GM12878 (cell line): ENCODE data around the gene GLG1. TPM values are rescaled to one million over a fixed set of nuclear protein-coding genes. Genes with fewer than 3 reads are reported as not detected.

Source experiments
- ATAC-seq: fragments of 200-7000 bp; cut with Tn5 transposase; 3 replicates; pipeline ENCODE4 v1.9.1; 2020; ENCODE audit warnings: mild to moderate bottlenecking, moderate library complexity
- BruUV-seq: library from RNA; stranded (reverse); fragments of 400-500 nt; replicated peaks from 2 replicates; lab custom pipeline; 2021; lab: Mats Ljungman, UMichigan
- CTCF ChIA-PET: fragments of 300-600 bp; sonication (Branson Sonifier 250); formaldehyde crosslinking; extraction: SDS; loops from one replicate; lab custom pipeline; 2021; ENCODE audit warnings: inconsistent platforms; lab: Yijun Ruan, JAX
- POLR2A ChIA-PET: fragments of 350-600 bp; formaldehyde crosslinking; extraction: SDS; loops from one replicate; lab custom pipeline; 2021; ENCODE audit warnings: inconsistent platforms; lab: Charles Lee
- RAD21 ChIA-PET: fragments of 300-600 bp; sonication (Branson Sonifier 250); formaldehyde crosslinking; loops from one replicate; lab custom pipeline; 2023; ENCODE audit warnings: antibody characterized with exemption; ENCODE audit not compliant: unreplicated experiment; lab: Charles Lee
- SMC1A ChIA-PET: fragments of 300-600 bp; sonication (Branson Sonifier 250); formaldehyde crosslinking; loops from one replicate; lab custom pipeline; 2023; ENCODE audit not compliant: unreplicated experiment, uncharacterized antibody; lab: Charles Lee
- DNase-seq: peaks from one replicate; pipeline ENCODE4 v3.0.0-alpha.2; 2011; ENCODE audit warnings: low read depth, low spot score
- FAIRE-seq: peaks from 3 replicates; lab custom pipeline; 2011; peaks lifted over from hg19 to GRCh38; lab: Jason Lieb, UNC
- H2AFZ ChIP-seq: 2 replicates; pipeline ENCODE4 v1.6.0; 2011; ENCODE audit warnings: low read depth, low read length, control low read depth; ENCODE audit not compliant: control insufficient read depth
- H3K27ac ChIP-seq: 2 replicates; pipeline ENCODE4 v1.5.1; 2011; ENCODE audit warnings: control low read depth; ENCODE audit not compliant: control insufficient read depth, insufficient read depth
- H3K27me3 ChIP-seq, 2 experiments: replicated peaks in 1 of 2; 2 replicates each; pipeline versions ENCODE4 v1.6.0 to v1.6.1; 2011; ENCODE audit warnings: low read length in 1 of 2; ENCODE audit not compliant: control insufficient read depth in 2 of 2, insufficient read depth in 2 of 2
- H3K36me3 ChIP-seq, 2 experiments: 2 replicates each; pipeline ENCODE4 v1.5.1; 2011; ENCODE audit warnings: low read length in 1 of 2; ENCODE audit not compliant: control insufficient read depth in 2 of 2, insufficient read depth in 2 of 2
- H3K4me1 ChIP-seq: 2 replicates; pipeline ENCODE4 v1.6.1; 2011; ENCODE audit warnings: mild to moderate bottlenecking, low read length, moderate library complexity, mixed read lengths; ENCODE audit not compliant: control insufficient read depth, insufficient read depth
- H3K4me2 ChIP-seq: 2 replicates; pipeline ENCODE4 v1.6.0; 2011; ENCODE audit warnings: control low read depth; ENCODE audit not compliant: control insufficient read depth, insufficient read depth
- H3K4me3 ChIP-seq: fragments of 200-600 bp; sonication (generic); 2 replicates; pipeline ENCODE4 v1.5.1; 2016
- H3K79me2 ChIP-seq: 2 replicates; pipeline ENCODE4 v1.6.0; 2011; ENCODE audit warnings: low read length; ENCODE audit not compliant: control insufficient read depth, insufficient read depth
- H3K9ac ChIP-seq: 2 replicates; pipeline ENCODE4 v1.8.0; 2011; ENCODE audit warnings: low read length, control low read depth, mixed read lengths; ENCODE audit not compliant: control insufficient read depth, insufficient read depth
- H3K9me3 ChIP-seq: replicated peaks from 3 replicates; pipeline ENCODE4 v1.5.1; 2011; ENCODE audit warnings: mild to moderate bottlenecking, low read length; ENCODE audit not compliant: control insufficient read depth, insufficient read depth
- H4K20me1 ChIP-seq: 2 replicates; pipeline ENCODE4 v1.6.0; 2011; ENCODE audit not compliant: control insufficient read depth, insufficient read depth
- ASH2L ChIP-seq: fragments of 300-600, 200-600 bp; sonication (generic); IDR thresholded peaks from 2 replicates; pipeline ENCODE4 v1.6.1; 2017; ENCODE audit warnings: low read depth, mild to moderate bottlenecking, borderline replicate concordance
- BHLHE40 ChIP-seq, 2 experiments: fragments of 450-650 bp in 1 of 2; IDR thresholded peaks; 2 replicates each; pipeline ENCODE4 v1.6.1; 2011 to 2017; ENCODE audit warnings: low read depth in 2 of 2, borderline replicate concordance in 1 of 2, improper control_type of control experiment in 1 of 2, low read length in 1 of 2, mild to moderate bottlenecking in 1 of 2
- BRCA1 ChIP-seq: IDR thresholded peaks from 2 replicates; pipeline ENCODE4 v1.6.1; 2011; ENCODE audit warnings: low read depth, low read length, improper control_type of control experiment
- GABPA ChIP-seq: IDR thresholded peaks from 2 replicates; pipeline ENCODE4 v1.6.1; 2014; ENCODE audit warnings: antibody characterized with exemption, low read depth, mild to moderate bottlenecking, inconsistent platforms
- JUND ChIP-seq: IDR thresholded peaks from 2 replicates; pipeline ENCODE4 v1.6.1; 2012; ENCODE audit warnings: low read depth, mild to moderate bottlenecking, low read length, improper control_type of control experiment, moderate library complexity
- NFYB ChIP-seq: IDR thresholded peaks from 2 replicates; pipeline ENCODE4 v1.6.1; 2011; ENCODE audit warnings: low read depth, mild to moderate bottlenecking, low read length, improper control_type of control experiment, moderate library complexity; ENCODE audit not compliant: insufficient read depth
- NR2C2 ChIP-seq: IDR thresholded peaks from 2 replicates; pipeline ENCODE4 v1.6.1; 2011; ENCODE audit warnings: borderline replicate concordance, low read depth; ENCODE audit not compliant: control insufficient read depth, insufficient read length
- PAX8 ChIP-seq: fragments of 450-650 bp; IDR thresholded peaks from 2 replicates; pipeline ENCODE4 v1.6.1; 2017; ENCODE audit warnings: mild to moderate bottlenecking, moderate library complexity
- RBBP5 ChIP-seq: fragments of 200-600 bp; sonication (generic); conservative IDR thresholded peaks from 2 replicates; pipeline ENCODE4 v1.6.1; 2016
- RCOR1 ChIP-seq: conservative IDR thresholded peaks from 2 replicates; pipeline ENCODE4 v1.6.1; 2012; ENCODE audit warnings: low read depth, low read length, improper control_type of control experiment
- SREBF1 ChIP-seq: IDR thresholded peaks from 2 replicates; pipeline ENCODE4 v1.6.1; 2012; ENCODE audit warnings: mild to moderate bottlenecking, low read length
- TCF12 ChIP-seq: IDR thresholded peaks from 2 replicates; pipeline ENCODE4 v1.6.1; 2011; ENCODE audit warnings: low read depth, mild to moderate bottlenecking, low read length
- WGBS: methylation state at CpG from one replicate; pipeline ENCODE4 v1.1.6; 2016; ENCODE audit warnings: low lambda C conversion rate; ENCODE audit not compliant: insufficient replicate concordance, insufficient coverage; ENCODE audit errors: missing lambda C conversion rate; 5-methylcytosine and 5-hydroxymethylcytosine counted together
- in situ Hi-C: fragments of 300-500 bp; cut with MboI; formaldehyde crosslinking; loops from 9 replicates; pipeline ENCODE4 v1.14.3; 2018; ENCODE audit warnings: mixed read lengths
- intact Hi-C: fragments of 100-400 bp; cut with micrococcal nuclease; formaldehyde crosslinking; loops from one replicate; pipeline ENCODE4 v1.14.2; 2022; ENCODE audit not compliant: unreplicated experiment
- polyA plus RNA-seq, 11 experiments: library from polyadenylated mRNA; depleted of rRNA in 4 of 11; unstranded in 6 of 11; stranded (reverse) in 5 of 11; fragments of >200 nt; fragmentation: Nextera tagmentation in 4 of 11; fragmentation: Illumina TruSeq in 1 of 11; extraction: Ambion mirVana in 4 of 11; extraction: Trizol in 1 of 11; gene quantifications; 1 replicate in 1 of 11; 2 replicates in 10 of 11; pipeline versions ENCODE4 v1.2.1 to v1.2.3, GENCODE V29; 2011 to 2016; ENCODE audit warnings: inconsistent platforms in 2 of 11, missing spikeins in 2 of 11, low read depth in 1 of 11
- total RNA-seq, 4 experiments: library from RNA; depleted of rRNA in 3 of 4; stranded (reverse); fragments of >200 nt in 3 of 4; fragmentation: Illumina TruSeq in 1 of 4; extraction: Trizol in 1 of 4; gene quantifications; 2 replicates each; pipeline versions ENCODE4 v1.2.1 to v1.2.3, GENCODE V29; 2013 to 2021
- TF ChIP-seq, protein P1 (sequence below): fragments of 450-650 bp; IDR thresholded peaks from 2 replicates; pipeline ENCODE4 v1.6.1; 2018; ENCODE audit warnings: borderline replicate concordance, mild to moderate bottlenecking; ENCODE audit not compliant: partially characterized antibody
- TF ChIP-seq, protein P2 (sequence below): fragments of 450-650 bp; formaldehyde crosslinking; IDR thresholded peaks from 2 replicates; pipeline ENCODE4 v1.4.0; 2020; ENCODE audit warnings: mild to moderate bottlenecking, moderate library complexity
- TF ChIP-seq, protein P3 (sequence below): fragments of 450-650 bp; IDR thresholded peaks from 2 replicates; pipeline ENCODE4 v1.6.1; 2018; ENCODE audit warnings: mild to moderate bottlenecking, low read depth, moderate library complexity; ENCODE audit not compliant: partially characterized antibody

Gene GLG1
- total and polyA plus RNA-seq, 10 of the 15 experiments (the other 5 are each of a cell fraction or from before 2014, with no cell fraction given): 7.6 to 49.4 (median 28.2) TPM

DNA sequence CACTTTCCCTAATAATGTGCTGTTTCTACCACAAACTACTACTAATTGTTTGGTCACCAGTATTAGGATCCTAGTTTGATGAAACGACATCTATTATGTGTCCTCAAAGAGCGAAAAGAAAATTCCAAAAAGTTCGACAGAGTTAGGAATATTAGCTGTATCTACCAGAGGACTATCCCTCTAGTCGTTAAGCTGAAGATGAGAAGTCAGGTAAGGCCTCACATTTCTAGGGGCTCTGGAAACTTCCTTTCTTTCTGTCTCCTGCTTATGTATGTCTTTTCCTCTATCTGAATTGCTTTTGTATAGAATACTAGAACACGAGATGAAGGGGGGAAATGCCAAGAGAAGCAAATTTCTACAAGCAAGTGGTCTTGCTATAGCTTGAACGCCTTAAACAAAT, 1.6 kb downstream of the GLG1 start:
- Histone ChIP-seq H3K27ac (peak overlapping the region; percentile 83; the same call in 1 of the 2 replicates), H2AFZ (no peak overlapping the region), H3K27me3 (no peaks in the 10 kb centered on the region), H3K4me3 (peak overlapping the region; percentile 93), H3K79me2 (peaks cover 62% of the 10 kb centered on the region), H3K36me3 (no peaks in the 10 kb centered on the region), H3K4me1 (peaks cover 11% of the 10 kb centered on the region; the same call in 1 of the 2 replicates), H3K9me3 (no peaks in the 10 kb centered on the region), H4K20me1 (no peaks in the 10 kb centered on the region; the same call in 1 of the 2 replicates), H3K4me2 (peak overlapping the region; percentile 52), H3K9ac (peak overlapping the region; percentile 94)
- FAIRE-seq (no peak), ATAC-seq (no peak), DNase-seq (no peak)
- ChIA-PET POLR2A (interaction anchor here (0.6 to 2.2 kb wide), 9 partner anchors 13 to 145 kb away, joined by 3 to 8 read pairs (median 4); no protein-coding TSS in a partner anchor), SMC1A (interaction anchor here (0.6 to 2.9 kb wide), 4 partner anchors 9 to 62 kb away, joined by 3 to 21 read pairs (median 4); no protein-coding TSS in a partner anchor), RAD21 (interaction anchor here (0.7 to 1.0 kb wide), 4 partner anchors 16 to 110 kb away, joined by 3 to 6 read pairs (median 4); partner anchors contain the start of gene RFWD3), CTCF (interaction anchor here (1.0 to 2.1 kb wide), 5 partner anchors 12 to 308 kb away, joined by 3 to 4 read pairs (median 3); no protein-coding TSS in a partner anchor)
- 55% methylated on average over 6 of the region's 6 CpGs for WGBS
- in situ Hi-C loops: no loop called here
- intact Hi-C loops: loop anchor here (10.0 kb wide), 1 partner anchor 111 kb away; no protein-coding TSS in a partner anchor
- TSS peak; percentile 57 for BruUV-seq
- TF ChIP-seq, protein P1, sequence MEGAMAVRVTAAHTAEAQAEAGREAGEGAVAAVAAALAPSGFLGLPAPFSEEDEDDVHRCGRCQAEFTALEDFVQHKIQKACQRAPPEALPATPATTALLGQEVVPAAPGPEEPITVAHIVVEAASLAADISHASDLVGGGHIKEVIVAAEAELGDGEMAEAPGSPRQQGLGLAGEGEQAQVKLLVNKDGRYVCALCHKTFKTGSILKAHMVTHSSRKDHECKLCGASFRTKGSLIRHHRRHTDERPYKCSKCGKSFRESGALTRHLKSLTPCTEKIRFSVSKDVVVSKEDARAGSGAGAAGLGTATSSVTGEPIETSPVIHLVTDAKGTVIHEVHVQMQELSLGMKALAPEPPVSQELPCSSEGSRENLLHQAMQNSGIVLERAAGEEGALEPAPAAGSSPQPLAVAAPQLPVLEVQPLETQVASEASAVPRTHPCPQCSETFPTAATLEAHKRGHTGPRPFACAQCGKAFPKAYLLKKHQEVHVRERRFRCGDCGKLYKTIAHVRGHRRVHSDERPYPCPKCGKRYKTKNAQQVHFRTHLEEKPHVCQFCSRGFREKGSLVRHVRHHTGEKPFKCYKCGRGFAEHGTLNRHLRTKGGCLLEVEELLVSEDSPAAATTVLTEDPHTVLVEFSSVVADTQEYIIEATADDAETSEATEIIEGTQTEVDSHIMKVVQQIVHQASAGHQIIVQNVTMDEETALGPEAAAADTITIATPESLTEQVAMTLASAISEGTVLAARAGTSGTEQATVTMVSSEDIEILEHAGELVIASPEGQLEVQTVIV: no peak
- no peak for TF ChIP-seq NR2C2
- TF ChIP-seq, protein P2, sequence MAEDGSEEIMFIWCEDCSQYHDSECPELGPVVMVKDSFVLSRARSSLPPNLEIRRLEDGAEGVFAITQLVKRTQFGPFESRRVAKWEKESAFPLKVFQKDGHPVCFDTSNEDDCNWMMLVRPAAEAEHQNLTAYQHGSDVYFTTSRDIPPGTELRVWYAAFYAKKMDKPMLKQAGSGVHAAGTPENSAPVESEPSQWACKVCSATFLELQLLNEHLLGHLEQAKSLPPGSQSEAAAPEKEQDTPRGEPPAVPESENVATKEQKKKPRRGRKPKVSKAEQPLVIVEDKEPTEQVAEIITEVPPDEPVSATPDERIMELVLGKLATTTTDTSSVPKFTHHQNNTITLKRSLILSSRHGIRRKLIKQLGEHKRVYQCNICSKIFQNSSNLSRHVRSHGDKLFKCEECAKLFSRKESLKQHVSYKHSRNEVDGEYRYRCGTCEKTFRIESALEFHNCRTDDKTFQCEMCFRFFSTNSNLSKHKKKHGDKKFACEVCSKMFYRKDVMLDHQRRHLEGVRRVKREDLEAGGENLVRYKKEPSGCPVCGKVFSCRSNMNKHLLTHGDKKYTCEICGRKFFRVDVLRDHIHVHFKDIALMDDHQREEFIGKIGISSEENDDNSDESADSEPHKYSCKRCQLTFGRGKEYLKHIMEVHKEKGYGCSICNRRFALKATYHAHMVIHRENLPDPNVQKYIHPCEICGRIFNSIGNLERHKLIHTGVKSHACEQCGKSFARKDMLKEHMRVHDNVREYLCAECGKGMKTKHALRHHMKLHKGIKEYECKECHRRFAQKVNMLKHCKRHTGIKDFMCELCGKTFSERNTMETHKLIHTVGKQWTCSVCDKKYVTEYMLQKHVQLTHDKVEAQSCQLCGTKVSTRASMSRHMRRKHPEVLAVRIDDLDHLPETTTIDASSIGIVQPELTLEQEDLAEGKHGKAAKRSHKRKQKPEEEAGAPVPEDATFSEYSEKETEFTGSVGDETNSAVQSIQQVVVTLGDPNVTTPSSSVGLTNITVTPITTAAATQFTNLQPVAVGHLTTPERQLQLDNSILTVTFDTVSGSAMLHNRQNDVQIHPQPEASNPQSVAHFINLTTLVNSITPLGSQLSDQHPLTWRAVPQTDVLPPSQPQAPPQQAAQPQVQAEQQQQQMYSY (CRISPR knock-in tag): no peak
- no peak for TF ChIP-seq BRCA1
- TF ChIP-seq RBBP5: no peak
- TF ChIP-seq SREBF1: no peak
- no peak for TF ChIP-seq PAX8
- TF ChIP-seq, protein P3, sequence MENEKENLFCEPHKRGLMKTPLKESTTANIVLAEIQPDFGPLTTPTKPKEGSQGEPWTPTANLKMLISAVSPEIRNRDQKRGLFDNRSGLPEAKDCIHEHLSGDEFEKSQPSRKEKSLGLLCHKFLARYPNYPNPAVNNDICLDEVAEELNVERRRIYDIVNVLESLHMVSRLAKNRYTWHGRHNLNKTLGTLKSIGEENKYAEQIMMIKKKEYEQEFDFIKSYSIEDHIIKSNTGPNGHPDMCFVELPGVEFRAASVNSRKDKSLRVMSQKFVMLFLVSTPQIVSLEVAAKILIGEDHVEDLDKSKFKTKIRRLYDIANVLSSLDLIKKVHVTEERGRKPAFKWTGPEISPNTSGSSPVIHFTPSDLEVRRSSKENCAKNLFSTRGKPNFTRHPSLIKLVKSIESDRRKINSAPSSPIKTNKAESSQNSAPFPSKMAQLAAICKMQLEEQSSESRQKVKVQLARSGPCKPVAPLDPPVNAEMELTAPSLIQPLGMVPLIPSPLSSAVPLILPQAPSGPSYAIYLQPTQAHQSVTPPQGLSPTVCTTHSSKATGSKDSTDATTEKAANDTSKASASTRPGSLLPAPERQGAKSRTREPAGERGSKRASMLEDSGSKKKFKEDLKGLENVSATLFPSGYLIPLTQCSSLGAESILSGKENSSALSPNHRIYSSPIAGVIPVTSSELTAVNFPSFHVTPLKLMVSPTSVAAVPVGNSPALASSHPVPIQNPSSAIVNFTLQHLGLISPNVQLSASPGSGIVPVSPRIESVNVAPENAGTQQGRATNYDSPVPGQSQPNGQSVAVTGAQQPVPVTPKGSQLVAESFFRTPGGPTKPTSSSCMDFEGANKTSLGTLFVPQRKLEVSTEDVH: no peak
- TF ChIP-seq JUND: no peak
- no peak for TF ChIP-seq ASH2L
- TF ChIP-seq GABPA: no peak
- TF ChIP-seq BHLHE40 (IDR thresholded peaks at IDR 0.05; ENCODE audit: borderline replicate concordance in 1 of 2, low read depth in 2 of 2, low read length in 1 of 2): no peak
- TF ChIP-seq NFYB: no peak
- TF ChIP-seq TCF12: no peak
- TF ChIP-seq RCOR1: no peak
